IMR-90 (cell line): Measurements from ENCODE around the gene POMT1.

Experiments used
- CEBPB ChIP-seq: IDR thresholded peaks from 2 replicates; pipeline ENCODE4 v1.6.1; 2012; ENCODE audit warnings: low read depth, low read length, improper control_type of control experiment
- MAFK ChIP-seq: IDR thresholded peaks from 2 replicates; pipeline ENCODE4 v1.6.1; 2012; ENCODE audit warnings: low read depth, low read length, improper control_type of control experiment
- MAZ ChIP-seq: IDR thresholded peaks from 2 replicates; pipeline ENCODE4 v1.6.1; 2012; ENCODE audit warnings: low read depth, mild to moderate bottlenecking, low read length, improper control_type of control experiment, moderate library complexity, borderline replicate concordance
- NFE2L2 ChIP-seq: fragments of 150-350 bp; IDR thresholded peaks from 2 replicates; pipeline ENCODE4 v1.6.1; 2016; ENCODE audit warnings: low read depth, mild to moderate bottlenecking, low read length
- POLR2A ChIP-seq: IDR thresholded peaks from 2 replicates; pipeline ENCODE4 v1.6.1; 2012; ENCODE audit warnings: mild to moderate bottlenecking, low read depth, low read length
- RAD21 ChIP-seq: IDR thresholded peaks from 2 replicates; pipeline ENCODE4 v1.6.1; 2012; ENCODE audit warnings: low read length, improper control_type of control experiment
- RCOR1 ChIP-seq: IDR thresholded peaks from 2 replicates; pipeline ENCODE4 v1.6.1; 2012; ENCODE audit warnings: mild to moderate bottlenecking, low read length, improper control_type of control experiment; ENCODE audit not compliant: insufficient replicate concordance
- RFX5 ChIP-seq: IDR thresholded peaks from 2 replicates; pipeline ENCODE4 v1.8.0; 2012; ENCODE audit warnings: low read depth, mild to moderate bottlenecking, low read length, moderate library complexity
- SMC3 ChIP-seq: fragments of 150-350 bp; IDR thresholded peaks from 2 replicates; pipeline ENCODE4 v1.6.1; 2016; ENCODE audit warnings: low read depth, mild to moderate bottlenecking, antibody characterized with exemption, low read length, moderate library complexity
- TF ChIP-seq, protein P1 (sequence below): conservative IDR thresholded peaks from 2 replicates; pipeline ENCODE4 v1.5.1; 2012; ENCODE audit warnings: mild to moderate bottlenecking, low read depth, low read length, improper control_type of control experiment
- TF ChIP-seq, protein P2 (sequence below): fragments of 150-350 bp; IDR thresholded peaks from 2 replicates; pipeline ENCODE4 v1.6.1; 2017; ENCODE audit warnings: mild to moderate bottlenecking, antibody characterized with exemption, low read length, low read depth

DNA sequence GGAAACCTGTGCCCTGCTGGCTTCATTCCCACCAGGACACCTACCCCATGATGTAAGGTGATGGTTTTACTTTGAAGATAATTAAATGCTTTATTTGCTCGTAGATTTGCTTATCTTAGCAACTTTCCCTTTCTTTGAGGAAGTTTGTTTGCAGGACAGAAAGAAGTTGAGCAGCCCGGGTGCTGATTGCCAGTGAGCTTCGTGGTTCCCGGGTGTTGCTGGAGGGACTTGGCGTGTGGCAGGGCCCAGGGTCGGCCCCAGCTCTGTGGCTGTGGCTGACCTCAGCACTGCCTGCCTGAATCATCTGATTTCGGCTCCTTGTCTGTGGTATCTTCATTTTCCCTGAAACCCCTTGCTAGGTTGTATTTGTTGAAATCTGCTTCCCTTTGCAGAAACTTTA, 8.7 kb downstream of the POMT1 start:
- TF ChIP-seq, protein P1, sequence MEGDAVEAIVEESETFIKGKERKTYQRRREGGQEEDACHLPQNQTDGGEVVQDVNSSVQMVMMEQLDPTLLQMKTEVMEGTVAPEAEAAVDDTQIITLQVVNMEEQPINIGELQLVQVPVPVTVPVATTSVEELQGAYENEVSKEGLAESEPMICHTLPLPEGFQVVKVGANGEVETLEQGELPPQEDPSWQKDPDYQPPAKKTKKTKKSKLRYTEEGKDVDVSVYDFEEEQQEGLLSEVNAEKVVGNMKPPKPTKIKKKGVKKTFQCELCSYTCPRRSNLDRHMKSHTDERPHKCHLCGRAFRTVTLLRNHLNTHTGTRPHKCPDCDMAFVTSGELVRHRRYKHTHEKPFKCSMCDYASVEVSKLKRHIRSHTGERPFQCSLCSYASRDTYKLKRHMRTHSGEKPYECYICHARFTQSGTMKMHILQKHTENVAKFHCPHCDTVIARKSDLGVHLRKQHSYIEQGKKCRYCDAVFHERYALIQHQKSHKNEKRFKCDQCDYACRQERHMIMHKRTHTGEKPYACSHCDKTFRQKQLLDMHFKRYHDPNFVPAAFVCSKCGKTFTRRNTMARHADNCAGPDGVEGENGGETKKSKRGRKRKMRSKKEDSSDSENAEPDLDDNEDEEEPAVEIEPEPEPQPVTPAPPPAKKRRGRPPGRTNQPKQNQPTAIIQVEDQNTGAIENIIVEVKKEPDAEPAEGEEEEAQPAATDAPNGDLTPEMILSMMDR = no peak
- TF ChIP-seq SMC3 = no peak
- no peak for TF ChIP-seq CEBPB
- TF ChIP-seq RFX5 = no peak
- TF ChIP-seq POLR2A = no peak
- no peak for TF ChIP-seq MAZ
- TF ChIP-seq RAD21 = no peak
- TF ChIP-seq NFE2L2 = no peak
- TF ChIP-seq RCOR1 = no peak
- TF ChIP-seq MAFK = no peak
- TF ChIP-seq, protein P2, sequence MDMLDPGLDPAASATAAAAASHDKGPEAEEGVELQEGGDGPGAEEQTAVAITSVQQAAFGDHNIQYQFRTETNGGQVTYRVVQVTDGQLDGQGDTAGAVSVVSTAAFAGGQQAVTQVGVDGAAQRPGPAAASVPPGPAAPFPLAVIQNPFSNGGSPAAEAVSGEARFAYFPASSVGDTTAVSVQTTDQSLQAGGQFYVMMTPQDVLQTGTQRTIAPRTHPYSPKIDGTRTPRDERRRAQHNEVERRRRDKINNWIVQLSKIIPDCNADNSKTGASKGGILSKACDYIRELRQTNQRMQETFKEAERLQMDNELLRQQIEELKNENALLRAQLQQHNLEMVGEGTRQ = no peak
